Left lung (tissue), 10 donors: ENCODE results near the gene NEURL1. TPM values are rescaled to one million over a fixed set of nuclear protein-coding genes. Genes with fewer than 3 reads are reported as not detected.

ENCODE experiments used
- ATAC-seq: fragments of 200-7000 bp; cut with Tn5 transposase; one replicate; pipeline ENCODE4 v1.9.1; 2020; ENCODE audit warnings: moderate library complexity
- DNase-seq, 4 donors: peaks; one replicate each; pipeline ENCODE4 v3.0.0-alpha.2; 2013 to 2020
- H3K27ac ChIP-seq, 2 donors: fragments of 200-600 bp; sonication (generic) in 1 of 2; one replicate each; pipeline versions ENCODE4 v1.5.0 to v1.8.0; 2020 to 2021
- H3K27me3 ChIP-seq, 2 donors: fragments of 200-600 bp; sonication (generic) in 1 of 2; one replicate each; pipeline versions ENCODE4 v1.5.0 to v1.8.0; 2020 to 2021
- H3K36me3 ChIP-seq, 2 donors: fragments of 200-600 bp; sonication (generic) in 1 of 2; one replicate each; pipeline versions ENCODE4 v1.5.0 to v1.8.0; 2020 to 2021
- H3K4me1 ChIP-seq, 2 donors: fragments of 200-600 bp; one replicate each; pipeline ENCODE4 v1.8.0; 2021
- H3K4me3 ChIP-seq, 2 donors: fragments of 200-600 bp; sonication (generic) in 1 of 2; one replicate each; pipeline versions ENCODE4 v1.5.0 to v1.8.0; 2020 to 2021; ENCODE audit warnings: mild to moderate bottlenecking in 1 of 2
- H3K9me3 ChIP-seq, 2 donors: fragments of 200-600 bp; sonication (generic) in 1 of 2; one replicate each; pipeline versions ENCODE4 v1.5.0 to v1.8.0; 2020 to 2021
- CTCF ChIP-seq, 2 donors: fragments of 200-600 bp; sonication (generic) in 1 of 2; IDR thresholded peaks; one replicate each; pipeline versions ENCODE4 v1.5.0 to v1.8.0; 2021; ENCODE audit warnings: antibody characterized with exemption in 2 of 2
- intact Hi-C, 2 donors: fragments of 100-400 bp; cut with DNase I; formaldehyde crosslinking; loops; one replicate each; pipeline versions ENCODE4 v1.11.2 to v1.14.2; 2022
- polyA plus RNA-seq, 6 donors: library from polyadenylated mRNA; unstranded; fragments of 120-200 nt; gene quantifications; one replicate each; pipeline ENCODE4 v1.2.1, GENCODE V29; 2013; ENCODE audit not compliant: insufficient read length in 6 of 6
- total RNA-seq, 2 donors: library from RNA; stranded (reverse); fragmentation: NEBNext Ultra II Directional; extraction: Animal tissue kit (Norgen Biotek cat#: 25700); gene quantifications; one replicate each; pipeline ENCODE4 v1.2.1, GENCODE V29; 2021
- donor health status: DM: no; HTN: yes; CAD: no.
- donor health status: DM: no; HTN: no; CAD: no.

NEURL1 gene
- total and polyA plus RNA-seq, 8 donors, result 0.76 to 2.1 (median 1.4) TPM

- Histone ChIP-seq H3K27me3 (peaks cover 0 to 26% of the 10 kb centered on the region in 2 donors), H3K4me3 (no peak overlapping the region), H3K9me3 (no peaks in the 10 kb centered on the region), H3K36me3 (no peaks in the 10 kb centered on the region), H3K27ac (no peak overlapping the region), H3K4me1 (peaks cover 0 to 3% of the 10 kb centered on the region in 2 donors)
- no peak for DNase-seq
- ATAC-seq, result no peak
- intact Hi-C loops, result no loop called here
- no peak for TF ChIP-seq CTCF (IDR thresholded peaks at IDR 0.05)
These were observed 85.4 kb downstream of the NEURL1 start for GRCh38 chr10:103578782-103579382.

DNA sequence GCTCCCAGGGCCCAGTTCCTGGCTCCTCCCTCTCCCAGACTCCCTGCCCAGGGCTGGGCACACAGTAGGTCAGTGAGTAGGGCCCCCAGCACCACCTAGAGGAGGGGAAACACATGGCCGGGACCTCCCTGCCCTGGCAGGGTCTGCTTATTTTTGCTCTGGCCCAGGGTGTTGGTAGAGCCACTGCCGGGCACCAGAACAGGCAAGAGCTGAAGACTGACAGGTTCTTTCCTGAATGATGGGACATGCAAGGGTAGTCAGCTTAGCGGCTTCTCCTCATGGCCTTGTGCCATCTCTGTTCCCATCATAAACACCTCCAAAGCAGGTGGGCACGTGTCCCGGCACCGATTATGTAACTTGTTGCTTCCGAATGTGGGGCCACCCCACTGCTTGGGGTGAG is 86.5 kb downstream of the NEURL1 start:
- TF ChIP-seq CTCF (IDR thresholded peaks at IDR 0.05), result no peak
- no peak for DNase-seq
- Histone ChIP-seq H3K4me3 (no peak overlapping the region), H3K9me3 (no peaks in the 10 kb centered on the region), H3K4me1 (peaks cover 0 to 11% of the 10 kb centered on the region in 2 donors), H3K27ac (no peak overlapping the region), H3K36me3 (no peaks in the 10 kb centered on the region), H3K27me3 (peaks cover 0 to 37% of the 10 kb centered on the region in 2 donors)
- intact Hi-C loops, result no loop called here
- ATAC-seq, result no peak

GRCh38 chr10:103580430-103580829 is 86.9 kb downstream of the NEURL1 start:
- ATAC-seq (no peak), DNase-seq (no peak)
- no peak overlapping the region for H3K27ac ChIP-seq
- H3K9me3 ChIP-seq, result no peaks in the 10 kb centered on the region
- H3K4me1 ChIP-seq, result peaks cover 0 to 12% of the 10 kb centered on the region in 2 donors
- peaks cover 0 to 41% of the 10 kb centered on the region in 2 donors for H3K27me3 ChIP-seq
- no peaks in the 10 kb centered on the region for H3K36me3 ChIP-seq
- intact Hi-C loops, result no loop called here
- no peak for TF ChIP-seq CTCF (IDR thresholded peaks at IDR 0.05)
- H3K4me3 ChIP-seq, result no peak overlapping the region

GRCh38 chr10:103581499-103581898 is 88.0 kb downstream of the NEURL1 start:
- H3K27ac ChIP-seq, result no peak overlapping the region
- no peaks in the 10 kb centered on the region for H3K36me3 ChIP-seq
- no peak for TF ChIP-seq CTCF (IDR thresholded peaks at IDR 0.05)
- ATAC-seq (no peak), DNase-seq (no peak)
- H3K4me1 ChIP-seq, result peaks cover 0 to 12% of the 10 kb centered on the region in 2 donors
- peaks cover 0 to 42% of the 10 kb centered on the region in 2 donors for H3K27me3 ChIP-seq
- no peak overlapping the region for H3K4me3 ChIP-seq
- intact Hi-C loops, result no loop called here
- no peaks in the 10 kb centered on the region for H3K9me3 ChIP-seq

DNA sequence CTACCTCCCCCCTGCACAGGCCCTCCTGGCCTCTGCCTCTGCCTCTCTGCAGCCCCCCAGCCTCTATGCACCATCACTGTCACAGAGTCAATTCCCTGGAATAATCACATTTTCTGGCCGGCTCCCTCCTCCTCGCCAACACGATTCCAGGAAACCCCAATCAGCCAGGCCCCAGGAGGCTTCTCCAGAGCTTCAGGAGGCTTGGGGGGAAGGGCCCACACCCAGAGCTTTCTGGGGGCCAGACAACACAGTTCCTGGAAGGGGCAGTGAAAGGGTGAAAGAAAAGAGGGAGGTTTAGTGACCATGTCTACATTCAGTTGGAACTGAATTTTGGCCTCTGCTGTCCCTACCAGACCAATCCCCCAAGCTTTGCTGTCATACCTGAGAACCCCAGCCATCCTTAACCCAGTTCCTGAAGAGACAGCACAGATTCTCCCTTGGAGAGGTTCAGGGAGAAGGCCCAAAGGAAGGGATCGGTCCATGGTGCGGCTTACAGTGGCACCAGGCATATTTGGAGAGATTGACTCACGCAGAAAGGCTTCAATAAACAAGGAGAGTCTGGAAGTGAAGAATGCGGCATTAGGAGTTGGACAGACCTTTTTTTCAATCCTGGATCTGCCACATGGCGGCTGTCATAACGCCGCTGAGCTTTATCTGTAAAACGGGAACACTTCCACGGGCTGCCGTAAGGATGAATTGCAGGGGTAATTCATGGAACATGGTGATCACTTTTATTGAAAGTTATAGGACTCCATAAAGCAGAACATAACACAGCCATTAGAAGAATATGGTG is 89.0 kb downstream of the NEURL1 start:
- ATAC-seq (no peak), DNase-seq (no peak)
- peaks cover 0 to 12% of the 10 kb centered on the region in 2 donors for H3K4me1 ChIP-seq
- no peaks in the 10 kb centered on the region for H3K36me3 ChIP-seq
- TF ChIP-seq CTCF (IDR thresholded peaks at IDR 0.05), result no peak
- intact Hi-C loops, result no loop called here
- H3K27me3 ChIP-seq, result peaks cover 0 to 42% of the 10 kb centered on the region in 2 donors
- no peak overlapping the region for H3K27ac ChIP-seq
- H3K4me3 ChIP-seq, result no peak overlapping the region
- H3K9me3 ChIP-seq, result no peaks in the 10 kb centered on the region
